Keratinocyte (primary cell): ENCODE measurements around the gene UBE2D3. TPM values are rescaled to one million over a fixed set of nuclear protein-coding genes. Genes with fewer than 3 reads are reported as not detected.

Experiments
- DNase-seq: peaks from one replicate; pipeline ENCODE4 v3.0.0-alpha.2; 2011; ENCODE audit warnings: low read depth, missing footprints, low spot score
- FAIRE-seq: peaks from 2 replicates; lab custom pipeline; 2011; peaks lifted over from hg19 to GRCh38; lab: Jason Lieb, UNC
- H2AFZ ChIP-seq: 2 replicates; pipeline ENCODE4 v1.6.0; 2012; ENCODE audit warnings: low read length, control low read depth, inconsistent platforms; ENCODE audit not compliant: control insufficient read depth
- H3K27ac ChIP-seq: 2 replicates; pipeline ENCODE4 v1.5.1; 2011; ENCODE audit warnings: low read length; ENCODE audit not compliant: control insufficient read depth, insufficient read depth
- H3K27me3 ChIP-seq: 3 replicates; pipeline ENCODE4 v1.6.0; 2011; ENCODE audit warnings: low read length; ENCODE audit not compliant: control insufficient read depth, insufficient read depth; ENCODE audit errors: extremely low read depth
- H3K36me3 ChIP-seq, 2 experiments: 2 replicates in 1 of 2; 3 replicates in 1 of 2; pipeline ENCODE4 v1.5.1; 2011; ENCODE audit warnings: low read length in 2 of 2, mild to moderate bottlenecking in 1 of 2; ENCODE audit not compliant: control insufficient read depth in 2 of 2, insufficient read depth in 2 of 2; ENCODE audit errors: extremely low read depth in 1 of 2
- H3K4me1 ChIP-seq: 3 replicates; pipeline ENCODE4 v1.5.1; 2011; ENCODE audit warnings: low read length; ENCODE audit not compliant: control insufficient read depth, insufficient read depth; ENCODE audit errors: extremely low read depth
- H3K4me2 ChIP-seq: 3 replicates; pipeline ENCODE4 v1.6.0; 2011; ENCODE audit warnings: low read depth, low read length; ENCODE audit not compliant: control insufficient read depth, insufficient read depth; ENCODE audit errors: extremely low read depth
- H3K4me3 ChIP-seq, 3 experiments: fragments of 200-600 bp in 1 of 3; sonication (generic) in 1 of 3; 2 replicates in 2 of 3; 3 replicates in 1 of 3; pipeline ENCODE4 v1.5.1; 2011 to 2016; ENCODE audit warnings: low read length in 3 of 3, mild to moderate bottlenecking in 3 of 3, control low read depth in 2 of 3, inconsistent platforms in 1 of 3, low read depth in 1 of 3, mixed read lengths in 1 of 3, mixed run types in 1 of 3, moderate library complexity in 1 of 3; ENCODE audit not compliant: control insufficient read depth in 2 of 3, insufficient read depth in 2 of 3; ENCODE audit errors: extremely low read depth in 1 of 3
- H3K79me2 ChIP-seq: 2 replicates; pipeline ENCODE4 v1.6.0; 2012; ENCODE audit warnings: low read length; ENCODE audit not compliant: control insufficient read depth, insufficient read depth
- H3K9ac ChIP-seq: 3 replicates; pipeline ENCODE4 v1.6.0; 2011; ENCODE audit warnings: low read length; ENCODE audit not compliant: control insufficient read depth, insufficient read depth; ENCODE audit errors: extremely low read depth
- H3K9me1 ChIP-seq: 3 replicates; pipeline ENCODE4 v1.6.0; 2011; ENCODE audit warnings: low read length; ENCODE audit not compliant: control insufficient read depth, insufficient read depth; ENCODE audit errors: extremely low read depth
- H3K9me3 ChIP-seq: 2 replicates; pipeline ENCODE4 v1.5.1; 2012; ENCODE audit warnings: low read depth, low read length; ENCODE audit not compliant: control insufficient read depth
- H4K20me1 ChIP-seq: 3 replicates; pipeline ENCODE4 v1.6.0; 2011; ENCODE audit warnings: low read length; ENCODE audit not compliant: control insufficient read depth, insufficient read depth; ENCODE audit errors: extremely low read depth
- CTCF ChIP-seq, 3 experiments: IDR thresholded peaks in 1 of 3; conservative IDR thresholded peaks in 1 of 3; optimal IDR thresholded peaks in 1 of 3; 2 replicates in 2 of 3; 3 replicates in 1 of 3; pipeline versions ENCODE3 to v1.5.1; 2011; ENCODE audit warnings: low read length in 3 of 3, mild to moderate bottlenecking in 3 of 3, moderate library complexity in 2 of 3, control low read depth in 1 of 3, inconsistent platforms in 1 of 3; ENCODE audit not compliant: insufficient read depth in 2 of 3; ENCODE audit errors: extremely low read depth in 1 of 3
- EZH2 ChIP-seq: IDR thresholded peaks from one replicate; pipeline ENCODE4 v1.6.1; 2012; ENCODE audit warnings: inconsistent platforms, mild to moderate bottlenecking, low read length, moderate library complexity
- dilution Hi-C: fragments of 300-500 bp; cut with MboI; formaldehyde crosslinking; loops from one replicate; pipeline ENCODE4 v1.7.0; 2020; ENCODE audit warnings: low sequenced_read_pairs; ENCODE audit not compliant: extremely low pct_ligation_motif_present
- polyA plus RNA-seq, 5 experiments: library from polyadenylated mRNA; depleted of rRNA in 3 of 5; stranded (reverse) in 3 of 5; stranded (forward) in 1 of 5; unstranded in 1 of 5; fragments of >200 nt; gene quantifications; 1 replicate in 1 of 5; 2 replicates in 3 of 5; 3 replicates in 1 of 5; pipeline versions ENCODE4 v1.2.1 to v1.2.3, GENCODE V29; 2011 to 2012; ENCODE audit warnings: missing spikeins in 2 of 5, low read depth in 1 of 5, low replicate concordance in 1 of 5

Gene UBE2D3
- polyA plus RNA-seq, 1 donor (not counting 4 experiments of a cell fraction or from before 2014, with no cell fraction given): 567 TPM

- dilution Hi-C loops: no loop called here
- Histone ChIP-seq H3K9me3 (no peaks in the 10 kb centered on the region), H3K9me1 (no peaks in the 10 kb centered on the region), H3K9ac (no peak overlapping the region), H2AFZ (no peak overlapping the region), H3K36me3 (no peaks in the 10 kb centered on the region), H3K27me3 (no peaks in the 10 kb centered on the region), H3K27ac (no peak overlapping the region), H3K4me3 (no peak overlapping the region), H3K4me1 (no peaks in the 10 kb centered on the region), H3K79me2 (no peaks in the 10 kb centered on the region), H4K20me1 (no peaks in the 10 kb centered on the region), H3K4me2 (no peak overlapping the region)
- no peak for FAIRE-seq
- TF ChIP-seq CTCF (optimal IDR thresholded peaks at IDR 0.05 in 1 of 3, IDR thresholded peaks at IDR 0.05 in 1 of 3, conservative IDR thresholded peaks at IDR 0.05 in 1 of 3; ENCODE audit: extremely low read depth in 1 of 3, insufficient read depth in 2 of 3, low read length in 3 of 3) (no peak), EZH2 (no peak)
- DNase-seq: no peak
These were observed 45.8 kb downstream of the UBE2D3 start for GRCh38 chr4:102781570-102781969.

GRCh38 chr4:102780476-102781144, 46.7 kb downstream of the UBE2D3 start:
- Histone ChIP-seq H3K27me3 (no peaks in the 10 kb centered on the region), H4K20me1 (no peaks in the 10 kb centered on the region), H3K4me1 (no peaks in the 10 kb centered on the region), H3K36me3 (no peaks in the 10 kb centered on the region), H2AFZ (no peak overlapping the region), H3K9me3 (no peaks in the 10 kb centered on the region), H3K9ac (no peak overlapping the region), H3K79me2 (no peaks in the 10 kb centered on the region), H3K4me2 (no peak overlapping the region), H3K4me3 (no peak overlapping the region), H3K27ac (no peak overlapping the region), H3K9me1 (no peaks in the 10 kb centered on the region)
- FAIRE-seq: peak; percentile 78
- dilution Hi-C loops: no loop called here
- TF ChIP-seq CTCF (optimal IDR thresholded peaks at IDR 0.05 in 1 of 3, IDR thresholded peaks at IDR 0.05 in 1 of 3, conservative IDR thresholded peaks at IDR 0.05 in 1 of 3; ENCODE audit: extremely low read depth in 1 of 3, insufficient read depth in 2 of 3, low read length in 3 of 3): no peak
- TF ChIP-seq EZH2: no peak
- peak; percentile 66 for DNase-seq
